Measurements from ENCODE around the gene DVL2.

GRCh38 chr17:7266784-7267183 is 32.5 kb upstream of the DVL2 start:
- TF ChIP-seq EP300 (IDR thresholded peaks at IDR 0.05) = no peak
- no peak for TF ChIP-seq POLR2A (IDR thresholded peaks at IDR 0.05; ENCODE audit: low read depth)
